GM13977 (cell line): ENCODE results near the gene INSM2.

Source experiments
- DNase-seq: peaks from one replicate; pipeline ENCODE4 v3.0.0; 2012; ENCODE audit warnings: low spot score
- CTCF ChIP-seq: IDR thresholded peaks from 2 replicates; pipeline ENCODE4 v1.5.1; 2012; ENCODE audit warnings: mild to moderate bottlenecking, control low read depth; ENCODE audit not compliant: insufficient read depth; ENCODE audit errors: extremely low read depth, missing control alignments
- in situ Hi-C: fragments of 300-500 bp; cut with MboI; formaldehyde crosslinking; loops from one replicate; pipeline ENCODE4 v1.12.0; 2022; ENCODE audit warnings: low sequenced_read_pairs, low pct_unique_long_range_greater_than_20kb, mixed read lengths, inconsistent platforms; ENCODE audit not compliant: unreplicated experiment

Gene INSM2

GRCh38 chr14:35558680-35559079, 24.7 kb downstream of the INSM2 start:
- TF ChIP-seq CTCF, result no peak
- in situ Hi-C loops, result no loop called here
- no peak for DNase-seq

DNA sequence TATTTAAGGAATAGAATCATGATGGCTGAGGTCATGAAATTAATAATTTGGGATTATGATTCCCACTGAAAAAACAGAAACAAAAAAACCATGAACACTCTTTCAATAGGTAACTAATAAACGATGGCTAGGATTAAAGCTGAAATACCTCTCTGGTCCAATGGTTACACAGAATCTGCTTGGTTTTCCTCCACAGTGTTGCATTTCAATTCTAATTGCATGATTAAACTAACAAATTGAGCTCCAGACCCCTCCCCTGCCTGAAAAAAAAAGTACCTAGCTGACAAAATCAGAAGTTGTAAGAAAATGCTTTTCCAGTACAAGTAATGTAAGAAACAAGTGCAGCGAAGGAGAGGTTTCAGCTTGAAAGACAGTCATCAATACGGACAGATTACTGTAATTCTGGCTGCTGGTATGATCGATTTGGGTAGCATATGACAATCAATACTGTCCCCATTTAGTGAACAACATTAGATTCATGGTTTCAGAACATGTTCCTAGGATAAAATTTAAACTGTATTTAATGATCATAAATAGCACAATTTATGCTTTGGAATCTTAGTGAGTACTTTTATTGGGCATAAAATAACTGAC, 32.0 kb downstream of the INSM2 start:
- no peak for TF ChIP-seq CTCF
- in situ Hi-C loops, result no loop called here
- no peak for DNase-seq

DNA sequence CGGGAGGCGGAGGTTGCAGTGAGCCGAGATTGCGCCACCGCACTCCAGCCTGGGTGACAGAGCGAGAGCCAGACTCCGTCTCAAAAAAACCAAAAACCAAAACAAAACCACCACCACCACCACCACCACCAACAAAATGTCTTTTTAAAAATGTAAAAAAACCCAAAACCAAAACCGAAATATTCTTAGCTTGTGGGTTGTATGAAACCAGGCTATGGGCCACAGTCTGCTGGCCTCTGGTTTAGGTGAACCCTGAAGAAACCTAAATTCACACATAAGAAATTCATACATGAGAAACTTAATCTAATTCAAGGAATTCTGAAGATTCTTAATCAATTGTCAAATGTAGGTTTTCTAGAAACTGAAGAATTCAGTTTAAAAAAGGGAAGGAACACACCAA, 37.6 kb downstream of the INSM2 start:
- TF ChIP-seq CTCF, result no peak
- in situ Hi-C loops, result no loop called here
- no peak for DNase-seq

DNA sequence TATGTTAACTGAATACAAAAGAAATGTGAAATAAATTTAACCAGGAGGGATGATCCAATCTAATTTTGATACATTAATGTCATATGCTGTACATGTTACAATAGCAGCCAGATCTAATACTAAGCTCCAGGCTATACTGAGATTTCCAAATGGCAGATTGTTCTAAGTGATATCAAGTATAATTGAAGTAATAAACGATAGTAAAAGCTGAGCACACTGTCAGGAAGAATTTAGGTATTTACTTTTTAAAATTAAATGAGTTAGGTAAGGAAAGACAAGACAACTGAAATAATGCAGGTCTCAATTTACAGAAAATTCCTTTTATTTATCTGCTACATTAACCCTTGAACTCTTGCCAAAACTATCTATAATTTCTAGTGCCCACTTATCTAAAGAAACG, 39.9 kb downstream of the INSM2 start:
- TF ChIP-seq CTCF, result no peak

DNA sequence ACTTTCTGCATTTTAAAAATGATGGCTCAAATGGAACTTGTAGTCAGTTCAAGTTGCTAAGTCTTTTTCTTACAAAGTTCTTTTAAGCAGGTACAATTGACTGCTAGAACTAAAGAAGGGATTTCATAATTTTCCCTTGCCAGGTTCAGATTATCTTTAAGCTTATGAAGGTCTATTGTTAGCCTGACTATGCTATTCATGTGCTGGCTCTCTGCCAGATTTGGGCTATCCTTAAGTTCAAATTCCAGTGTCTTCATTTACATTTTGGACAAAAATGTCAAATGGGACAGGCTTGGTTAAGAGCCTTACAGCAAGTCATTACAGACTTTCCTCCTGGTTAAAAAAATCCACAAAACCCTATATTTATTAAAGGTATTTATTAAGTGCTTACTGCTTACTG, 42.3 kb downstream of the INSM2 start:
- no peak for DNase-seq
- in situ Hi-C loops, result no loop called here
- TF ChIP-seq CTCF, result no peak

More for the DNA sequence above, 39.9 kb downstream of the INSM2 start:
- in situ Hi-C loops, result no loop called here
- no peak for DNase-seq

GRCh38 chr14:35576856-35577255, 42.9 kb downstream of the INSM2 start:
- in situ Hi-C loops, result no loop called here
- TF ChIP-seq CTCF, result no peak
- DNase-seq, result no peak

DNA sequence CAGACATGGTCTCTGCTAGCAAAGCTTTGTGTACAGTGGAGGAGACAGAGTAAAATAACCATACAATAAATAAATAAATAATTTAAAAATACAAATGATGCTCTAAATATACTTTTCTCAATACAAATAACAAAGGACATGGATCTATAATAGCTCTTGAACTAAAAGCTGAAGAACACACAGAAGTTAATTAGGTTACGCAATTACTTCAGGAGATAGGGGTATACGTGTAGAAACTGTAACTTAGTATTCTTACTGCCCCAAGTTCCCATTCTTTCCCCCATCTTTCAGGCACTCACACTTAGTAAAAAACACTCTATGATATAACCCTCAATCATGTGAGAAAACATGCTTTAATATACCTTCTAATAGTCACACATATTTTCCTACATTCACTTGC, 44.2 kb downstream of the INSM2 start:
- no peak for TF ChIP-seq CTCF
- DNase-seq, result no peak
- in situ Hi-C loops, result no loop called here
